GM23248 (cell line): ENCODE data around the gene TOPAZ1.

Source experiments
- EZH2 ChIP-seq: fragments of 200-600 bp; sonication (generic); IDR thresholded peaks from 2 replicates; pipeline ENCODE4 v1.6.1; 2018; ENCODE audit warnings: antibody characterized with exemption, mild to moderate bottlenecking; ENCODE audit not compliant: insufficient read depth, poor library complexity, severe bottlenecking
- EZH2phosphoT487 ChIP-seq: fragments of 200-600 bp; sonication (generic); IDR thresholded peaks from 2 replicates; pipeline ENCODE4 v1.6.1; 2018; ENCODE audit warnings: antibody characterized with exemption, moderate library complexity, mild to moderate bottlenecking, low read depth; ENCODE audit not compliant: insufficient read depth

DNA sequence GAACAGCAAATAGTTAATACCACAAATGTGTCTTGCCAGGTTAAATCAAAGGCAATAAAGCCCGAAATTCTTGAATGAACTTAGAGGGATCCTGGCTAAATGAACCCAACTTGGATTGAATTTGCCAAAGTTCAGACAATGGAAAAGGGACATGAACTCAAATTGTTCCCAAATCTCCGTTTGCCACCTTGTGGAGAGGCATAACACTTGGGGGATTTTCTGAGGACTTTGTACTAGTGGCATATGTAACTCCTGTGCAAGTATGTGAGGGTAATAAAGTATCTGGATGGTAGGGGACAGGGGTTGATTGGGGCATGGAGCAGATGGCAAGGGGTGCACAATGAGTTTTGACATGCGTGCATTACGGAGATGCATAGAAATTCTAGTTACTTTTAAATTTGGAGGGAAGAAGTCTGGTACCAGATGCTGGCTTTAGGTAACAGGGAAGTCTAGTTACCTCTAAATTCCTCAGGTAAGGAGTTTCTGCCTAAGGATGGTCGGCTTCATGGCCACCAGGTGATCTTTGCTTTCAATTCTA lies 95.6 kb downstream of the TOPAZ1 start:
- TF ChIP-seq EZH2 (no peak), EZH2phosphoT487 (no peak)
